Aorta (tissue), 5 donors: Measurements from ENCODE around the gene LAMA3. TPM values are rescaled to one million over a fixed set of nuclear protein-coding genes. Genes with fewer than 3 reads are reported as not detected.

Experiments
- ATAC-seq: fragments of 200-7000 bp; cut with Tn5 transposase; one replicate; pipeline ENCODE4 v1.9.1; 2022; ENCODE audit warnings: moderate library complexity; ENCODE audit not compliant: low FRiP score
- DNase-seq, 2 donors: peaks; one replicate each; pipeline ENCODE4 v3.0.0-alpha.2; 2020
- H3K27ac ChIP-seq, 2 donors: one replicate each; pipeline ENCODE4 v1.5.1; 2013; ENCODE audit warnings: low read length in 2 of 2, mild to moderate bottlenecking in 2 of 2, moderate library complexity in 2 of 2, control low read depth in 1 of 2, inconsistent platforms in 1 of 2, low read depth in 1 of 2
- H3K27me3 ChIP-seq, 2 donors: one replicate each; pipeline ENCODE4 v1.6.1; 2013; ENCODE audit warnings: control low read depth in 1 of 2, low read length in 1 of 2, mild to moderate bottlenecking in 1 of 2, moderate library complexity in 1 of 2; ENCODE audit not compliant: insufficient read depth in 2 of 2, control insufficient read depth in 1 of 2
- H3K36me3 ChIP-seq, 2 donors: one replicate each; pipeline ENCODE4 v1.6.1; 2013; ENCODE audit warnings: control low read depth in 1 of 2, low read length in 1 of 2, mild to moderate bottlenecking in 1 of 2; ENCODE audit not compliant: insufficient read depth in 2 of 2, control insufficient read depth in 1 of 2
- H3K4me1 ChIP-seq, 2 donors: one replicate each; pipeline ENCODE4 v1.6.1; 2013; ENCODE audit warnings: low read length in 2 of 2, control low read depth in 1 of 2, mild to moderate bottlenecking in 1 of 2, moderate library complexity in 1 of 2; ENCODE audit not compliant: insufficient read depth in 2 of 2, control insufficient read depth in 1 of 2
- H3K4me3 ChIP-seq, 2 donors: one replicate each; pipeline ENCODE4 v1.5.1; 2013; ENCODE audit warnings: low read length in 2 of 2, control low read depth in 1 of 2, mild to moderate bottlenecking in 1 of 2
- H3K9me3 ChIP-seq: one replicate; pipeline ENCODE4 v1.6.1; 2013; ENCODE audit warnings: mild to moderate bottlenecking, low read length; ENCODE audit not compliant: control insufficient read depth
- WGBS, 2 donors: extraction: QIAGEN DNeasy Blood & Tissue Kit; methylation state at CpG; one replicate each; pipeline ENCODE4 v1.1.7; 2013; 5-methylcytosine and 5-hydroxymethylcytosine counted together
- intact Hi-C, 2 donors: fragments of 100-400 bp; cut with DNase I; formaldehyde crosslinking; loops; one replicate each; pipeline versions ENCODE4 v1.14.2 to v1.15.0; 2022
- polyA plus RNA-seq, 2 donors: library from polyadenylated mRNA; stranded (reverse); fragments of 200-250 nt; gene quantifications; one replicate each; pipeline ENCODE4 v1.2.3, GENCODE V29; 2013
- total RNA-seq, 2 donors: library from RNA; stranded (reverse); fragmentation: NEBNext Ultra II Directional; extraction: Animal tissue kit (Norgen Biotek cat#: 25700); gene quantifications; one replicate each; pipeline ENCODE4 v1.2.1, GENCODE V29; 2021
- donor health status: healthy with polysubstance abuse.
- donor health status: Bipolar disorder and iron deficiency.
- donor health status: DM: no; HTN: no; CAD: no.
- donor health status: DM: no; HTN: no; CAD: no.
- donor health status: DM: yes; HTN: yes; CAD: no.

Gene LAMA3
- total and polyA plus RNA-seq, 4 donors = 3.4 to 29.0 (median 17.6) TPM

GRCh38 chr18:23844991-23845680 is 155.9 kb downstream of the LAMA3 start:
- H3K9me3 ChIP-seq = no peaks in the 10 kb centered on the region
- ATAC-seq (no peak), DNase-seq (no peak)
- intact Hi-C loops = no loop called here
- no peak overlapping the region for H3K27ac ChIP-seq
- no peaks in the 10 kb centered on the region for H3K27me3 ChIP-seq
- 71 to 75% methylated on average over 9 of the region's 9 CpGs for WGBS, 2 donors
- no peak overlapping the region for H3K4me3 ChIP-seq
- no peaks in the 10 kb centered on the region for H3K4me1 ChIP-seq
- H3K36me3 ChIP-seq = no peaks in the 10 kb centered on the region

- 97 to 99% methylated on average over 15 of the region's 15 CpGs for WGBS, 2 donors
- no peak for DNase-seq
- H3K27me3 ChIP-seq = no peaks in the 10 kb centered on the region
- intact Hi-C loops = no loop called here
- no peak overlapping the region for H3K4me3 ChIP-seq
- ATAC-seq = no peak
- H3K36me3 ChIP-seq = no peaks in the 10 kb centered on the region
- H3K9me3 ChIP-seq = no peaks in the 10 kb centered on the region
- no peaks in the 10 kb centered on the region for H3K4me1 ChIP-seq
- no peak overlapping the region for H3K27ac ChIP-seq
Observed at GRCh38 chr18:23845988-23846630, 156.9 kb downstream of the LAMA3 start.

DNA sequence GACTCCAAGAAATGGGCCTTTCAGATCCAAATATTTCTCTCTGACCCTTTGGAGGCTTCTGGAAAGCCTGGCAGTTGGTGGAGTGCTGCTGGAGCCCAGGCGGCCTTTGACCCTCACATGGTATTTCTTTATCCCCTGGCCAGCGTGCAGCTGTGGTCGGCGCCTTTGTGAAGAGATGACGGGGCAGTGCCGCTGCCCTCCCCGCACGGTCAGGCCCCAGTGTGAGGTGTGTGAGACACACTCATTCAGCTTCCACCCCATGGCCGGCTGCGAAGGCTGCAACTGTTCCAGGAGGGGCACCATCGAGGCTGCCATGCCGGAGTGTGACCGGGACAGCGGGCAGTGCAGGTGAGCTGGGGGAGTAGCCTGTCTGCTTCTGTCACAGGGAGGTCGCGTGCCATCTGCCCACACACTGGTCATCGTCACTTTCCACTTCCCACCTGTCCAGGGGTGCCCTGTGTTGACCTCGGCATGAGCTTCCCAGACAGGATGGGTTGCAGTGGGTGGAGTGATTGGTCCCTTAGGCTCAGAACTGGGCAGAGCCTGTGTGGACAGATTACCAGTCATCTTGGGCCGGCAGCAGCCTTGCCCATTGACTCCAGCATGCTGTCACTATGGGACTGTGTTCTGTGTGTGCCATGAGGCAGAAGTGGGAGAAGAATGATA is 158.2 kb downstream of the LAMA3 start:
- no peak overlapping the region for H3K4me3 ChIP-seq
- no peaks in the 10 kb centered on the region for H3K27me3 ChIP-seq
- intact Hi-C loops = no loop called here
- H3K9me3 ChIP-seq = no peaks in the 10 kb centered on the region
- no peak for ATAC-seq
- no peak overlapping the region for H3K27ac ChIP-seq
- WGBS, 2 donors = 95% methylated on average over 19 of the region's 19 CpGs
- H3K4me1 ChIP-seq = no peaks in the 10 kb centered on the region
- no peak for DNase-seq
- H3K36me3 ChIP-seq = no peaks in the 10 kb centered on the region

GRCh38 chr18:23849141-23849540 is 159.9 kb downstream of the LAMA3 start:
- Histone ChIP-seq H3K27ac (no peak overlapping the region), H3K9me3 (no peaks in the 10 kb centered on the region), H3K4me1 (no peaks in the 10 kb centered on the region), H3K27me3 (no peaks in the 10 kb centered on the region), H3K36me3 (no peaks in the 10 kb centered on the region), H3K4me3 (no peak overlapping the region)
- DNase-seq = no peak
- intact Hi-C loops = no loop called here
- ATAC-seq = no peak
- 37 to 39% methylated on average over 1 of the region's 1 CpG for WGBS, 2 donors

GRCh38 chr18:23850215-23850614 is 161.0 kb downstream of the LAMA3 start:
- intact Hi-C loops = no loop called here
- DNase-seq = no peak
- 92 to 96% methylated on average over 3 of the region's 3 CpGs for WGBS, 2 donors
- Histone ChIP-seq H3K9me3 (no peaks in the 10 kb centered on the region), H3K4me1 (no peaks in the 10 kb centered on the region), H3K4me3 (no peak overlapping the region), H3K27me3 (no peaks in the 10 kb centered on the region), H3K27ac (no peak overlapping the region), H3K36me3 (no peaks in the 10 kb centered on the region)
- ATAC-seq = no peak

GRCh38 chr18:23851470-23852002 is 162.3 kb downstream of the LAMA3 start:
- Histone ChIP-seq H3K27ac (no peak overlapping the region), H3K27me3 (no peaks in the 10 kb centered on the region), H3K36me3 (no peaks in the 10 kb centered on the region), H3K4me1 (no peaks in the 10 kb centered on the region), H3K4me3 (no peak overlapping the region), H3K9me3 (no peaks in the 10 kb centered on the region)
- intact Hi-C loops = no loop called here
- no peak for DNase-seq
- no peak for ATAC-seq
- 89% methylated on average over 3 of the region's 3 CpGs for WGBS, 2 donors

GRCh38 chr18:23852236-23853045 is 163.2 kb downstream of the LAMA3 start:
- no peaks in the 10 kb centered on the region for H3K36me3 ChIP-seq
- no peaks in the 10 kb centered on the region for H3K9me3 ChIP-seq
- intact Hi-C loops = no loop called here
- DNase-seq (no peak), ATAC-seq (no peak)
- no peaks in the 10 kb centered on the region for H3K4me1 ChIP-seq
- H3K27me3 ChIP-seq = no peaks in the 10 kb centered on the region
- WGBS, 2 donors = 95 to 99% methylated on average over 4 of the region's 4 CpGs
- H3K4me3 ChIP-seq = no peak overlapping the region
- no peak overlapping the region for H3K27ac ChIP-seq

GRCh38 chr18:23853448-23854195 is 164.4 kb downstream of the LAMA3 start:
- H3K27ac ChIP-seq = no peak overlapping the region
- H3K36me3 ChIP-seq = no peaks in the 10 kb centered on the region
- ATAC-seq (no peak), DNase-seq (no peak)
- intact Hi-C loops = no loop called here
- no peaks in the 10 kb centered on the region for H3K27me3 ChIP-seq
- no peak overlapping the region for H3K4me3 ChIP-seq
- no peaks in the 10 kb centered on the region for H3K4me1 ChIP-seq
- WGBS, 2 donors = 87 to 90% methylated on average over 8 of the region's 8 CpGs
- no peaks in the 10 kb centered on the region for H3K9me3 ChIP-seq
